Vein endothelial cell (primary cell): ENCODE data around the gene ZMYM3. TPM values are rescaled to one million over a fixed set of nuclear protein-coding genes. Genes with fewer than 3 reads are reported as not detected.

Experiments used
- total RNA-seq: library from RNA; depleted of rRNA; stranded (reverse); fragments of >200 nt; gene quantifications from 2 replicates; pipeline ENCODE4 v1.2.3, GENCODE V29; 2012

The ZMYM3 gene
- 26.1 and 32.7 TPM in 2 replicates for total RNA-seq

DNA sequence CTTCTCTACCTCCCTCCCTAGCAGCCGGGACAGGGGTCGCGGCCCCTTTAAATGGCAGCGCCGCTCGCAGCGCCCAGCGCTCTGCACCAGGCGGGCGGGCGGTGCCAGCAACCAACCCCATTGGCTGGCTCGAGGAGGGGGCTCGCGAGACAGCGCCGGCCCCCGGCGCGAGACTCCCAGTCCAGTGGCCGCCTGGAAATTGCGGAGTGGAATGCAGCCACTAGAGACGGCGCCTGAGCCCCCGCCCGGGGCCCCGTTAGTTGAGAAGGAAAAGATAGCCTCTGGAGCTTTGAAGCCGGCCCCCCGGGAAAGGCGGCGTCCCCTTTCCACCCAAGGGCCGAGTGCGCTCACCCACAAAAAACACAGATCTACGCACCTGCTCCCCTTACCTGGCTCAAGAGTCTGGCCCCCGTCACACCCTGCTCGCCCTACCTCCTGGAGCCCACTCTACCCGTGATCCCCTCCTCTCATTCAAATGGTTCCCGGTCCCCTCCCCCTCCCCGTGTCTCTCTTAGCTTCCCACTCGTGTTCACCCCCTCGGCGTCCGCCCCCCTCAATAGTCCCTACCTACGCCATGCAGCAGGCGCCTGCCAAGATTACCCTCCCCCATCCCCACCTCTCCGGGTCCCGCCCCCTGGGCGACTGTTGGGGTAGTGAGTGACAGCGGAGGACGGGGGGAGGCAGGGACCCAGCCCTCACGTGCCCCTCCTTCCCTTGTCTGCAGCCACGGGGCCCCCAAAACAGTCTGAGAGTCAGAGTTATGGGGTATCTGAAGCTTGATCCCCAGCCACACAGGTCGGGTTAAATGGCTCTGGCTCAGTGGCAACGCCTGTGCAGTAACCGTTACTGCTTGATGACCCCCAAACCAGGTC, at the start of gene ZMYM3:
TSS of gene ZMYM3 (minus strand) at position 49 of the 872 bp plus-strand sequence. CDS start 885 bp downstream, outside the sequence.

DNA sequence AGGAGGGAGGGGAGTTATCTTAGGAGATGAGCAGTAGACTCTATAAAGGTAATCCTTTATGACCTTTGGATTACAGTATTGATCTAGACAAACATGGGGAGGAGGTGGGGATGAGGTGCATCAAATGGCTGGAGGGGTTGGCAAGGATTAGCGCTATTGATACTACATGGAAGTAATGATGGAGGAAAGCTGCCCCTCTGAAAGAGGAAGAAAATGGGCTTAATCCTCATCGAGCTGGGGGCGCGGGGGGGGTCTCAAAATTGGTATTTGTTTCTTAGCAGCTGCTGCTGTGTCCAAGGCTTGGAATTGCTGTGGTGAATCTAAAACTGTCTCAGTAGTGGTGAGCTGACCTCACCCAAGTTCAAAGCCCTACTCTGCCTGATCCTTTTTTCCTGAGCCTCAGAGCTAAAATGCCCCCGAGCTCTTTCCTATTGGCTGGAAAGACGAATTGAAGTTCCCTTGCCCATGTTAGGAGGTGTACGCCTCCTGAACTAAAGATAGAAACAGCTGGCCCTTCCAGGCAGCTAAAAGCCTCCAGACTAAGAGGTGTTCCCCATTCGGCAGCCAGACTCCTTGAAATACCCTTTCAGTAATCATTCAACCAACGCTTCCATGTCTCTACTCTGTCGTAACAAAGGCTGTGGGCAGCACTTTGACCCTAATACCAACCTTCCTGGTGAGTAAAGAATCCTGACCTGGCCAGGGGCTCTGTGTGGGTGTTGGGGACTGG, 47.4 kb upstream of the ZMYM3 start, which contains the start of gene ITGB1BP2:
TSS of gene ITGB1BP2 (plus strand) at position 556 of the 730 bp plus-strand sequence. CDS start at position 613, 57 bp downstream.

DNA sequence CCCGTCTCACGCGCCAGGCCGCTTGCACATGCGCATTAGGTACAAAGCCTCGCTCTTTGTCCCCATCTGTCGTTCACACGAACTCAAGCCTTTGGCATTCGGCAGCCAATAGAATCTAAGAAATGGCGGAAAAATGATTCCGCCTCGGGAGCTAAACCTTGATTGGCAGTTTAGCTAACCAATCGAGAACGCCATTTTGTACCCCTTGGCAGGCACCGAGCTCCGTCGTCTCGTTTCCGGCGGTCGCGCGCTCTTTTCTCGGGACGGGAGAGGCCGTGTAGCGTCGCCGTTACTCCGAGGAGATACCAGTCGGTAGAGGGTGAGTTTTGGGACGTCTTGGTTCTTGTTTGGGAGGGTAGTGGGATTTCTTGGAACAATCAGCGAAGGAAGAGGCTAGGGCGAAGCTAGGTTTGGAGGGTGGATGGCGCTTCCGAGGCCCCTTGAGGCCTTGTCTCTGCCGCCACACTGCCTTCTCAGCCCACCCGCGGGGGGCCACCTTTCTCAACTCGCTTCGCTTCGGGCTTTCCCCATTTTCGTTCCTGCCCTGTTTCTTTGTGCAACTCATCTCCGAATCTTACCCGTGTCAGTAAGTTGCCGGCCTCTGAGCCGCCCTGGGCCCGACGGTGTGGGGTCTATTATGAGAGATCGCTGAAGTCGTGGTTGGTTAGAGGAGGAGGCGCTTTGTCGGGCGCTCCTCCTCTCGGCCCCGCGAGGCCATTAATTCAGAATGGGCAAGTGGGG, 29.6 kb upstream of the ZMYM3 start, which contains the start of gene NONO:
TSS of gene NONO (plus strand) at position 233 of the 741 bp plus-strand sequence. CDS start 7,003 bp downstream, outside the sequence.

DNA sequence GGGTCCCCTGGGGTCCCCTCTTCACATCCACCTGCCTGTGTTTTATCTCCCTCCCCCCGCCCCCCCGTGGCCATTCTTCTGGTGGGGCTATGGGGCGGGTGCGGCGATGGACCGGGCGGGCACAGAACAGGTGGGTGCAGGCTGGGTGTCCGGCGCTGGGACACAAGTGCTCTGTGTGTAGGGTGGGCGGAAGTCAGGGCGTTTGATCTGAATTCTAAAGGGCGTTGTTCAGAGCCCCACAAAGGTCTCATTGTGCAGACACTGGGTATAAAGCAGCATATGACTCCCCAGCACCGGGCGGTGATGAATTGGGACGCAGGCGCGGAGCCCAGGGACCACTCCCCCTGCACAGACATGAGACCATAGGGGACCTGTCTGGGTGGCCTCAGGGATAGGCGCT, 31.0 kb downstream of the ZMYM3 start, which contains the start of gene GJB1:
TSS of gene GJB1 (plus strand) at position 296 of the 400 bp plus-strand sequence. CDS start 484 bp downstream, outside the sequence.

Other genes starting within 250 kb of the ZMYM3 start
- 70.6 and 89.8 TPM in 2 replicates for gene SNX12, start 185.8 kb downstream of the ZMYM3 start, total RNA-seq
- 4.6 and 5.9 TPM in 2 replicates for gene FOXO4, start 158.3 kb downstream of the ZMYM3 start, total RNA-seq
- not detected in 2 replicates for gene CXorf65, start 147.4 kb downstream of the ZMYM3 start, total RNA-seq
- 0.19 TPM in 1 of 2 replicates, not detected in the other for gene IL2RG, start 142.6 kb downstream of the ZMYM3 start, total RNA-seq
- 44.5 and 47.7 TPM in 2 replicates for gene MED12, start 135.5 kb downstream of the ZMYM3 start, total RNA-seq
- gene NLGN3, start 109.3 kb downstream of the ZMYM3 start, total RNA-seq, result 0.19 and 0.33 TPM in 2 replicates
- gene GJB1, start 30.9 kb downstream of the ZMYM3 start, total RNA-seq, result not detected in 2 replicates
- 450 and 541 TPM in 2 replicates for gene NONO, start 29.5 kb upstream of the ZMYM3 start, total RNA-seq
- gene ITGB1BP2, start 47.6 kb upstream of the ZMYM3 start, total RNA-seq, result 2.0 and 2.7 TPM in 2 replicates
- gene TAF1, start 112.2 kb upstream of the ZMYM3 start, total RNA-seq, result 25.8 and 42.4 TPM in 2 replicates